Measurements from ENCODE around the gene NRG3. TPM values are rescaled to one million over a fixed set of nuclear protein-coding genes. Genes with fewer than 3 reads are reported as not detected.

Gene NRG3
- total and polyA plus RNA-seq, 5 donors from 2014 or later = not detected

DNA sequence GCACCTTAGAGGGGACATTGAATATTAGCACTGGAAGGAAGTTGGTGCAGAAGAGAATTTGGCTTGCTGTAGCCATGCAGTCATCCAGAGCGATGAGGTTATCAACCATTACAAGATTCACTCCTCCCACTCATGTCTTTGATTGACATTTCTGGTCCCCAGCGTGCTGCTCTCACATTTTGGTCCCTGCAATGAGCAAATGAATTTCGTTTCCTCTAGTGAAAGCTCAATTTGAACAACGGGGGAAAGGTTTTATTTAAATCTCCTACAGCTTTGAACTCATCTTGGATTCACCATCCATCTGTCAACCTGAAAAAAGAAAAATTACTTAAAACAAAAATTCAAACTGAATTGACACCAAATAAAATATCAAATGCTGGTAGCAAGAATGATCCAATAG lies 975.2 kb downstream of the NRG3 start:
- H3K36me3 ChIP-seq (ENCODE audit: control insufficient read depth, insufficient read depth, low read length) = no peaks in the 10 kb centered on the region
- no peaks in the 10 kb centered on the region for H3K4me1 Mint-ChIP-seq
- no peak for ATAC-seq (ENCODE audit: low read depth in 2 of 2)
- no peak overlapping the region for H3K27ac ChIP-seq (ENCODE audit: insufficient read depth, low read length, poor library complexity, severe bottlenecking)
- H3K27me3 Mint-ChIP-seq = peaks cover 3% of the 10 kb centered on the region
- DNase-seq = no peak
- no peak overlapping the region for H3K4me3 Mint-ChIP-seq
- no peaks in the 10 kb centered on the region for H3K36me3 Mint-ChIP-seq
- H3K9me3 ChIP-seq (ENCODE audit: control insufficient read depth in 2 of 2, low read length in 2 of 2) = no peaks in the 10 kb centered on the region
- no peaks in the 10 kb centered on the region for H3K4me1 ChIP-seq (ENCODE audit: control insufficient read depth, insufficient read depth, low read length, poor library complexity, severe bottlenecking)
- H3K27ac Mint-ChIP-seq = no peak overlapping the region
- H3K9me3 Mint-ChIP-seq = peaks cover 0 to 29% (median 6%) of the 10 kb centered on the region in 7 donors
- H3K4me3 ChIP-seq (ENCODE audit: low read depth, low read length) = no peak overlapping the region
- H3K27me3 ChIP-seq (ENCODE audit: control insufficient read depth, insufficient read depth, low read length) = no peaks in the 10 kb centered on the region

DNA sequence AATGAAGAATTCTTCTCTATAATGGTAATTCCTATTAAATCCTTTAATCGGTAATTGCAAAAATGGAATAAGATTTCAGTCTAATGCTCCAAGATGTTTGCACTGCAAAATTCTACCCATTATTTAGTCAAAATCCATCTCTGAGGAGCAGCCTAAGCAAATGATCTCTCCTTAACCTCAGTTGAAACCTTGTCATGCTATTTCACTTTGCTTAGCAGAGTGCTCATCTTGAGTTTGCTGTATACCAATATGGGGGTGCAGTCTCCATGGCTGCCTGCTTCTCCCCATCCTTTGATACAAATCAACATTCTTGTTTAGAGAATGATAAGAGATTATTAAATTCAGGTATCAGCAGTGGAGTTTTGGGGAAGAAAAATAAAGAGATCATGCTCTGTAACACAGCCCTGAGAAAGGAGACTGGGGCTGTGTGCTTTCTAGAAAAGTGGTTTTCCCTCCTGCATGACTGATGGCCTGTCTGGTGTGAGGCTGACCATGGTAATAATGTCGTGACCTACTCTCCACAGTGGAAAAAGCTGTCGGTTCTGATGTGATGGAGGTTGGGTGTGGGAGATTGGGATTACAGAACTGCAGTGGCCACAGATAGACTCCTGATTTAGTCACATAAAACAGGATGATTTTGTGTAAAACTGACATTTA lies 982.1 kb downstream of the NRG3 start:
- Histone ChIP-seq H3K4me3 (ENCODE audit: low read depth, low read length) (no peak overlapping the region), H3K36me3 (ENCODE audit: control insufficient read depth, insufficient read depth, low read length) (no peaks in the 10 kb centered on the region), H3K4me1 (ENCODE audit: control insufficient read depth, insufficient read depth, low read length, poor library complexity, severe bottlenecking) (no peaks in the 10 kb centered on the region), H3K9me3 (ENCODE audit: control insufficient read depth in 2 of 2, low read length in 2 of 2) (no peaks in the 10 kb centered on the region), H3K27ac (ENCODE audit: insufficient read depth, low read length, poor library complexity, severe bottlenecking) (no peak overlapping the region), H3K27me3 (ENCODE audit: control insufficient read depth, insufficient read depth, low read length) (no peaks in the 10 kb centered on the region)
- no peaks in the 10 kb centered on the region for H3K4me1 Mint-ChIP-seq
- H3K36me3 Mint-ChIP-seq = no peaks in the 10 kb centered on the region
- H3K27ac Mint-ChIP-seq = no peak overlapping the region
- H3K4me3 Mint-ChIP-seq = no peak overlapping the region
- H3K9me3 Mint-ChIP-seq = peaks cover 2 to 35% (median 6%) of the 10 kb centered on the region in 7 donors
- no peak for ATAC-seq (ENCODE audit: low read depth in 2 of 2)
- no peaks in the 10 kb centered on the region for H3K27me3 Mint-ChIP-seq
- no peak for DNase-seq

DNA sequence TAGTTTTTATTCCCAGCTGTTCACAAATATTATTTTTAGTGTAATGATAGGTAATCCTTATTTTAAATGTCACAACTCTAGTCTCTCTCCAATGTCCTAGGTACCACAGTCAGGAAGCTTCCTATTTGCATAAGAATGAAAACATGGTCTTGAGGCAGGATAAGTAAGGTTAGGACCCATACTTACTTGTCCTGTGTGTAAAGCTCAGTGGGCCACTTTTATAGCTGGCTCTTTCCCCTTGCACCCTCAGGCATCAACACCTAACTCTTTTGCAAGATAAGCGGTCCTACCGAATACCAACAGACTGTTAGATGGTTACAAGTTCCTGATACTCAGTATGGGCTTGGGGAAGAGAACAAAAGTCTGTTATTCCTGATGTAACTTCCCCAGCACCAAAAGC lies 986.9 kb downstream of the NRG3 start:
- H3K4me3 Mint-ChIP-seq = no peak overlapping the region
- H3K36me3 ChIP-seq (ENCODE audit: control insufficient read depth, insufficient read depth, low read length) = no peaks in the 10 kb centered on the region
- no peaks in the 10 kb centered on the region for H3K36me3 Mint-ChIP-seq
- no peaks in the 10 kb centered on the region for H3K9me3 ChIP-seq (ENCODE audit: control insufficient read depth in 2 of 2, low read length in 2 of 2)
- H3K4me3 ChIP-seq (ENCODE audit: low read depth, low read length) = no peak overlapping the region
- H3K27ac ChIP-seq (ENCODE audit: insufficient read depth, low read length, poor library complexity, severe bottlenecking) = no peak overlapping the region
- peaks cover 3 to 36% (median 7%) of the 10 kb centered on the region in 7 donors for H3K9me3 Mint-ChIP-seq
- H3K27ac Mint-ChIP-seq = no peak overlapping the region
- no peaks in the 10 kb centered on the region for H3K27me3 ChIP-seq (ENCODE audit: control insufficient read depth, insufficient read depth, low read length)
- no peaks in the 10 kb centered on the region for H3K4me1 ChIP-seq (ENCODE audit: control insufficient read depth, insufficient read depth, low read length, poor library complexity, severe bottlenecking)
- no peak for ATAC-seq (ENCODE audit: low read depth in 2 of 2)
- no peak for DNase-seq
- H3K27me3 Mint-ChIP-seq = no peaks in the 10 kb centered on the region
- H3K4me1 Mint-ChIP-seq = no peaks in the 10 kb centered on the region

DNA sequence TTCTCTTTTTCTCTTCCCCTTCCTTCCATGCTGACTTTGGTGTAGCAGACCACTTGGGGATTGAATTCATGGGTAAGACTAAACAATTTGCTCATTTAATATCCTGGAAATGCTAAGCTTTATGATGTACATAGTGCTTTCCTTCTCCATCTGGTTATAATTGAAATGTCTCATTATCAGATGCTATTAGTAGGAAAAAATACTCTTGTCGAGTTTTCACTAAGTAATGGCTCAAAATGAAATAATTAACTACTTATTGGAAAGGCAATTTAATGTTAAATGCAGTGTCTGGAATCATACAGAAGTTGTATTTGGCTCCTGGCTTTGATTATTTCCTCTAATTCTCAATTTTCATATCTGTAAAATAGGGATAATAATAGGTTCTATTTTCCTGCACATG lies 990.4 kb downstream of the NRG3 start:
- H3K9me3 Mint-ChIP-seq = peaks cover 0 to 38% (median 10%) of the 10 kb centered on the region in 7 donors
- no peak overlapping the region for H3K27ac Mint-ChIP-seq
- DNase-seq = no peak
- Histone ChIP-seq H3K4me1 (ENCODE audit: control insufficient read depth, insufficient read depth, low read length, poor library complexity, severe bottlenecking) (no peaks in the 10 kb centered on the region), H3K27me3 (ENCODE audit: control insufficient read depth, insufficient read depth, low read length) (no peaks in the 10 kb centered on the region), H3K4me3 (ENCODE audit: low read depth, low read length) (no peak overlapping the region), H3K27ac (ENCODE audit: insufficient read depth, low read length, poor library complexity, severe bottlenecking) (no peak overlapping the region), H3K9me3 (ENCODE audit: control insufficient read depth in 2 of 2, low read length in 2 of 2) (peaks cover 0 to 2% of the 10 kb centered on the region in 2 experiments), H3K36me3 (ENCODE audit: control insufficient read depth, insufficient read depth, low read length) (no peaks in the 10 kb centered on the region)
- no peaks in the 10 kb centered on the region for H3K4me1 Mint-ChIP-seq
- no peaks in the 10 kb centered on the region for H3K36me3 Mint-ChIP-seq
- no peaks in the 10 kb centered on the region for H3K27me3 Mint-ChIP-seq
- ATAC-seq (ENCODE audit: low read depth in 2 of 2) = no peak
- no peak overlapping the region for H3K4me3 Mint-ChIP-seq

DNA sequence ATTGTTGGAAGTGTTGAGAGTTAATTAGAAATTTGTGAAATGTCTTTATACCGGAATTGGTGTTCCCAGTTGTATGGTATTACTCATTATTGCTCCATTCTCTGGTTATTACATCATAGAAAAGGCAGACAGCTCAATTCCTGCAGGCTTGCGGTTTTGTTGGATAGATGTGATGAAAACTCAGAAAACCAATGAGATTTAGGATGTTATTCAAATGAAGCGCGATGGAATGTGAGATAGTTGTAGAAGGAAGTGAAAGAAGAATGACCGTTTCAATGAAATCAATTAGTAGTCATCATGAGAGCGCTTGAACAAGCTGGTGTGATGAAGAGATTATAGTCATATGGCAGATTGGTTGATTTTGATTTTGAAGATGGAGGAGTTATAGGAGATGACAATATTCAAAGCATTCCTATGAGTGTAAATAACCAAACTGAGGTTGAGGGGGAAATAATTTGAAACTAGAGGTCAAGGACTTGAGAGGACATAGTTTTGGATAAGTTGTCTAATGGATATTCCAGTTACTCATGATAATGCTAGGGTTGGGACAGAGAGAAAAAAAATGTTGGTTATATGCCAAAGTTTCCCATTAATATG lies 991.5 kb downstream of the NRG3 start:
- no peaks in the 10 kb centered on the region for H3K36me3 ChIP-seq (ENCODE audit: control insufficient read depth, insufficient read depth, low read length)
- Mint-ChIP-seq H3K27me3 (no peaks in the 10 kb centered on the region), H3K36me3 (no peaks in the 10 kb centered on the region), H3K27ac (no peak overlapping the region), H3K9me3 (peaks cover 0 to 29% (median 10%) of the 10 kb centered on the region in 7 donors), H3K4me1 (no peaks in the 10 kb centered on the region), H3K4me3 (no peak overlapping the region)
- no peak overlapping the region for H3K27ac ChIP-seq (ENCODE audit: insufficient read depth, low read length, poor library complexity, severe bottlenecking)
- no peak overlapping the region for H3K4me3 ChIP-seq (ENCODE audit: low read depth, low read length)
- no peak for ATAC-seq (ENCODE audit: low read depth in 2 of 2)
- peaks cover 0 to 2% of the 10 kb centered on the region in 2 experiments for H3K9me3 ChIP-seq (ENCODE audit: control insufficient read depth in 2 of 2, low read length in 2 of 2)
- H3K4me1 ChIP-seq (ENCODE audit: control insufficient read depth, insufficient read depth, low read length, poor library complexity, severe bottlenecking) = no peaks in the 10 kb centered on the region
- DNase-seq = no peak
- H3K27me3 ChIP-seq (ENCODE audit: control insufficient read depth, insufficient read depth, low read length) = no peaks in the 10 kb centered on the region

DNA sequence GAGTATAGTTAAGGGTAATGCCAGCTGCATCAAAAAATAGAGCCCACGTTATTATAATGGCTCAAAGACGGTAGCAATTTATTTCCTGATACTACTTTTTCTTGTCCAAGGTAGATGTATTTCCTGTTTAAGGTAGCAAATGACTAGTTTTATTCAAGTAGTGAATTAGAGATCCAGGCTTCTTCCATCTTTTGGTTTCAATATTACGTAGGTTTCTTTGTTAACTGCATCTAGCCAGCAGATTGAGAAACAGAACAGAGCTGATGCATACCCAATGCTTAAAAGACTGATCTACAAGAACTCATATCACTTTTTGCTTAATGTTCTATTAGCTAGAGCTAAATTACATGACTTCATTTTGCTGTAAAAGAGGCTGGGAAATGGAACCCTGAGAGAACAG lies 992.1 kb downstream of the NRG3 start:
- no peak overlapping the region for H3K4me3 ChIP-seq (ENCODE audit: low read depth, low read length)
- Mint-ChIP-seq H3K4me1 (no peaks in the 10 kb centered on the region), H3K27ac (no peak overlapping the region), H3K9me3 (peaks cover 0 to 26% (median 10%) of the 10 kb centered on the region in 7 donors), H3K27me3 (no peaks in the 10 kb centered on the region), H3K36me3 (no peaks in the 10 kb centered on the region), H3K4me3 (no peak overlapping the region)
- no peaks in the 10 kb centered on the region for H3K36me3 ChIP-seq (ENCODE audit: control insufficient read depth, insufficient read depth, low read length)
- H3K9me3 ChIP-seq (ENCODE audit: control insufficient read depth in 2 of 2, low read length in 2 of 2) = peaks cover 0 to 2% of the 10 kb centered on the region in 2 experiments
- H3K27ac ChIP-seq (ENCODE audit: insufficient read depth, low read length, poor library complexity, severe bottlenecking) = no peak overlapping the region
- H3K4me1 ChIP-seq (ENCODE audit: control insufficient read depth, insufficient read depth, low read length, poor library complexity, severe bottlenecking) = no peaks in the 10 kb centered on the region
- ATAC-seq (ENCODE audit: low read depth in 2 of 2) (no peak), DNase-seq (no peak)
- no peaks in the 10 kb centered on the region for H3K27me3 ChIP-seq (ENCODE audit: control insufficient read depth, insufficient read depth, low read length)

DNA sequence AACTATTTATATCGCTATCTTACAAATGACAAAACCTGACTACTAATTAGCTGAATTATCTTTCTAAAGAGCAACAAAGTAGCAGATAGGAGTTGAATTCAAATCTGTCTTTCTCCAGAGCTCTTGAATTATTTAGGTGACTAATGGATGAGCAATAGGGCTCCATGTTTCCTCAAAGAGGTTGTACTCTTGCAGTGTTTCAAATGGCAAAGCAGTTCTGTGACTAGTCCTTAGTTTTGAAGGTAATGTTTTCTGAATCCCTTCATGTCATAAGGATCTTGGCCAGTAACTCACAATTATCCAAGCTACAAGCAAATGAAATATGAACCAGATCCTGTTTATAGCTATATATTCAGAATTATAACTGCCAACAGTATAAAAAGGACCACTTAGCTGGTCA lies 999.7 kb downstream of the NRG3 start:
- DNase-seq = no peak
- Mint-ChIP-seq H3K36me3 (no peaks in the 10 kb centered on the region), H3K9me3 (peaks cover 0 to 9% (median 3%) of the 10 kb centered on the region in 7 donors), H3K27ac (no peak overlapping the region), H3K27me3 (no peaks in the 10 kb centered on the region), H3K4me1 (no peaks in the 10 kb centered on the region), H3K4me3 (no peak overlapping the region)
- H3K4me3 ChIP-seq (ENCODE audit: low read depth, low read length) = no peak overlapping the region
- H3K36me3 ChIP-seq (ENCODE audit: control insufficient read depth, insufficient read depth, low read length) = no peaks in the 10 kb centered on the region
- H3K27me3 ChIP-seq (ENCODE audit: control insufficient read depth, insufficient read depth, low read length) = no peaks in the 10 kb centered on the region
- no peaks in the 10 kb centered on the region for H3K9me3 ChIP-seq (ENCODE audit: control insufficient read depth in 2 of 2, low read length in 2 of 2)
- H3K27ac ChIP-seq (ENCODE audit: insufficient read depth, low read length, poor library complexity, severe bottlenecking) = no peak overlapping the region
- ATAC-seq (ENCODE audit: low read depth in 2 of 2) = no peak
- H3K4me1 ChIP-seq (ENCODE audit: control insufficient read depth, insufficient read depth, low read length, poor library complexity, severe bottlenecking) = no peaks in the 10 kb centered on the region

DNA sequence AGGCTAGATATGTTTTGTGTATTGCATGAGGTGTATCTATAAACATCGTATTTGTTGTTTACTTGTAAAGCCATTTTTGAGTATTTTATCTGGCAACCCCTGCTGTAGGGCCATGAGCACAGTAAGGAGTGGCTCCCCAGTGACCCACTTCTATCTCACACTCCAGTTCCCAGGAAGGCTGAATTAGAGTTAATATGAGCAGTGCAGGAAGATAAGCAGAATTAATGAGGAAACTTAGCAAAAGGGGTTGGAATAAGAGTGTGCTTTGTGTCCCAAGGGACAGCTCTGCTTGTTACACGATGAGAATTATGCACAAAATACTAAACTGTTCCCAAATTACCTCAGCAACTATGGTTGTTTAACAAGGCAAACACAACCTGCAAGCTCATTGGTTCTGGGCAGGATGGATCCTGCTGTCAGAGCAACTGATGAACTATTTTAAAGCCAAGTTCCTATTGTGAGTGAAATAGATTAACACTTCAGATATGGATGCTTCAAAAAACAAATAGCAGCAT lies 1005.8 kb downstream of the NRG3 start:
- Histone ChIP-seq H3K36me3 (ENCODE audit: control insufficient read depth, insufficient read depth, low read length) (no peaks in the 10 kb centered on the region), H3K27me3 (ENCODE audit: control insufficient read depth, insufficient read depth, low read length) (no peaks in the 10 kb centered on the region), H3K4me1 (ENCODE audit: control insufficient read depth, insufficient read depth, low read length, poor library complexity, severe bottlenecking) (no peaks in the 10 kb centered on the region), H3K4me3 (ENCODE audit: low read depth, low read length) (no peak overlapping the region), H3K27ac (ENCODE audit: insufficient read depth, low read length, poor library complexity, severe bottlenecking) (no peak overlapping the region), H3K9me3 (ENCODE audit: control insufficient read depth in 2 of 2, low read length in 2 of 2) (no peaks in the 10 kb centered on the region)
- ATAC-seq (ENCODE audit: low read depth in 2 of 2) (no peak), DNase-seq (no peak)
- Mint-ChIP-seq H3K4me1 (no peaks in the 10 kb centered on the region), H3K27me3 (no peaks in the 10 kb centered on the region), H3K9me3 (peaks cover 1 to 14% (median 5%) of the 10 kb centered on the region in 7 donors), H3K27ac (no peak overlapping the region), H3K4me3 (peak overlapping the region in 1 of 4 donors; percentile 39), H3K36me3 (no peaks in the 10 kb centered on the region)
